ENCODE data around the gene PIK3AP1.

PIK3AP1 gene

GRCh38 chr10:96711048-96711728, 9.1 kb downstream of the PIK3AP1 start:
- H2AFZ ChIP-seq (ENCODE audit: low read depth, low read length, severe bottlenecking): no peak overlapping the region
- H3K9me2 ChIP-seq (replicated peaks; ENCODE audit: insufficient read depth, low read length): no peaks in the 10 kb centered on the region
- no peaks in the 10 kb centered on the region for H3K27me3 ChIP-seq (ENCODE audit: low read length)
- peaks cover 17% of the 10 kb centered on the region; the same call in 1 of the 2 replicates for H3K36me3 ChIP-seq (ENCODE audit: low read length)
- no peak overlapping the region for H3K4me3 ChIP-seq (ENCODE audit: insufficient read depth, low read length, poor library complexity, severe bottlenecking)
- peaks cover 97% of the 10 kb centered on the region for H3K79me2 ChIP-seq (ENCODE audit: insufficient read depth, low read length)
- H3K27ac ChIP-seq (ENCODE audit: low read depth, low read length): peak overlapping the region; percentile 54
- no peaks in the 10 kb centered on the region for H4K20me1 ChIP-seq (ENCODE audit: low read depth, low read length)
- peak overlapping the region; percentile 29 for H3K4me2 ChIP-seq (ENCODE audit: low read depth, low read length, poor library complexity, severe bottlenecking)
- no peak overlapping the region for H3K9ac ChIP-seq (ENCODE audit: low read length)
- no peaks in the 10 kb centered on the region for H3K9me3 ChIP-seq (ENCODE audit: insufficient read depth, low read length)
- H3F3A ChIP-seq (ENCODE audit: insufficient read depth): peaks cover 42% of the 10 kb centered on the region
- TF ChIP-seq EZH2phosphoT487 (conservative IDR thresholded peaks at IDR 0.05; ENCODE audit: low read length): no peak
- no peak for TF ChIP-seq CTCF (IDR thresholded peaks at IDR 0.05; ENCODE audit: insufficient read depth, low read length, poor library complexity, severe bottlenecking)

DNA sequence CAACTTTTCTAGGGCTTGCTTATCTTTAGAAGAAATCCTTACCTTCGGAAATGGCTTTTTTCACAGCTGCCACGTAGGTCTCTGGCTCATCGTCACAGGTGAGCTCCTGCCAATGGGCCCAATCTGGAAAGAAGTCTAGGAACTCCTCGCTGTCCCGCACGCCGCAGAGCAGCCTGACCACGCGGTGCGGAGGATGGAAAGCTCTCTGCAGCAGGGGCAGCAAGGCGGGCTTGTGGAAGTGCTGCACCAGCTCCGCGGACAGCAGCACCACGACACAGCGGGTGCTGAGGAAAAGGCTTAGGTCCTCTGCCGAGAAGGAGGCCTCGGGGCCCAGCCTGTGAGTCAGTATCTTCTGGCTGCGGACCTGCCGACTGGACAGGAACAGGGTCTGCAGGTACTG, 10.8 kb downstream of the PIK3AP1 start:
- Histone ChIP-seq H2AFZ (ENCODE audit: low read depth, low read length, severe bottlenecking) (no peak overlapping the region), H3K27ac (ENCODE audit: low read depth, low read length) (peak overlapping the region; percentile 80), H3K36me3 (ENCODE audit: low read length) (peaks cover 13% of the 10 kb centered on the region; the same call in 1 of the 2 replicates), H3K4me2 (ENCODE audit: low read depth, low read length, poor library complexity, severe bottlenecking) (peak overlapping the region; percentile 53), H3K9me3 (ENCODE audit: insufficient read depth, low read length) (no peaks in the 10 kb centered on the region), H4K20me1 (ENCODE audit: low read depth, low read length) (no peaks in the 10 kb centered on the region), H3K9me2 (replicated peaks; ENCODE audit: insufficient read depth, low read length) (no peaks in the 10 kb centered on the region), H3K79me2 (ENCODE audit: insufficient read depth, low read length) (peaks cover 96% of the 10 kb centered on the region), H3K9ac (ENCODE audit: low read length) (no peak overlapping the region), H3K27me3 (ENCODE audit: low read length) (no peaks in the 10 kb centered on the region), H3F3A (ENCODE audit: insufficient read depth) (peaks cover 47% of the 10 kb centered on the region), H3K4me3 (ENCODE audit: insufficient read depth, low read length, poor library complexity, severe bottlenecking) (no peak overlapping the region)
- TF ChIP-seq CTCF (IDR thresholded peaks at IDR 0.05; ENCODE audit: insufficient read depth, low read length, poor library complexity, severe bottlenecking) (no peak), EZH2phosphoT487 (conservative IDR thresholded peaks at IDR 0.05; ENCODE audit: low read length) (no peak)

DNA sequence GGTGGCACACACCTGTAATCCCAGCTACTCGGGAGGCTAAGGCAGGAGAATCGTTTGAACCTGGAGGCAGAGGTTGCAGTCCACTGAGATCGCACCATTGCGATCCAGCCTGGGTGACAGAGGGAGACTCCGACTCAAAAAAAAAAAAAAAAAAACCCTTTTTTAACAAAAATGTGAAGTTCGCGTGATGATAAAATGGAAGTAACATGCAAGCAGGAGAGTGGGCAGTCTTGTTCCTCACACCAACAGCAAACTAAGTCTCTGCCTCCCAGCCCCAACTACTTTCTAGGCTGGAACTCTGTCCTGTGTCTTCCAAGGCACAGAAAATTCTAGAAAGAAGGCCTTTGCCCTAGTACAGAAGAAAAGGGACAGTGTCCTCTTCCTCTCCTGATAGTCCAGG, 11.3 kb downstream of the PIK3AP1 start:
- Histone ChIP-seq H3K9me3 (ENCODE audit: insufficient read depth, low read length) (no peaks in the 10 kb centered on the region), H3K4me2 (ENCODE audit: low read depth, low read length, poor library complexity, severe bottlenecking) (peak overlapping the region; percentile 53), H3K27me3 (ENCODE audit: low read length) (no peaks in the 10 kb centered on the region), H3K36me3 (ENCODE audit: low read length) (peaks cover 9% of the 10 kb centered on the region; the same call in 1 of the 2 replicates), H3K4me3 (ENCODE audit: insufficient read depth, low read length, poor library complexity, severe bottlenecking) (peak overlapping the region; percentile 8), H3K9ac (ENCODE audit: low read length) (peak overlapping the region; percentile 28; the same call in 1 of the 2 replicates), H3F3A (ENCODE audit: insufficient read depth) (peaks cover 47% of the 10 kb centered on the region), H3K9me2 (replicated peaks; ENCODE audit: insufficient read depth, low read length) (no peaks in the 10 kb centered on the region), H2AFZ (ENCODE audit: low read depth, low read length, severe bottlenecking) (no peak overlapping the region), H4K20me1 (ENCODE audit: low read depth, low read length) (no peaks in the 10 kb centered on the region), H3K79me2 (ENCODE audit: insufficient read depth, low read length) (peaks cover 95% of the 10 kb centered on the region), H3K27ac (ENCODE audit: low read depth, low read length) (peak overlapping the region; percentile 80)
- no peak for TF ChIP-seq CTCF (IDR thresholded peaks at IDR 0.05; ENCODE audit: insufficient read depth, low read length, poor library complexity, severe bottlenecking)
- TF ChIP-seq EZH2phosphoT487 (conservative IDR thresholded peaks at IDR 0.05; ENCODE audit: low read length): no peak
